Measurements from ENCODE around the gene KIF6.

Gene KIF6

DNA sequence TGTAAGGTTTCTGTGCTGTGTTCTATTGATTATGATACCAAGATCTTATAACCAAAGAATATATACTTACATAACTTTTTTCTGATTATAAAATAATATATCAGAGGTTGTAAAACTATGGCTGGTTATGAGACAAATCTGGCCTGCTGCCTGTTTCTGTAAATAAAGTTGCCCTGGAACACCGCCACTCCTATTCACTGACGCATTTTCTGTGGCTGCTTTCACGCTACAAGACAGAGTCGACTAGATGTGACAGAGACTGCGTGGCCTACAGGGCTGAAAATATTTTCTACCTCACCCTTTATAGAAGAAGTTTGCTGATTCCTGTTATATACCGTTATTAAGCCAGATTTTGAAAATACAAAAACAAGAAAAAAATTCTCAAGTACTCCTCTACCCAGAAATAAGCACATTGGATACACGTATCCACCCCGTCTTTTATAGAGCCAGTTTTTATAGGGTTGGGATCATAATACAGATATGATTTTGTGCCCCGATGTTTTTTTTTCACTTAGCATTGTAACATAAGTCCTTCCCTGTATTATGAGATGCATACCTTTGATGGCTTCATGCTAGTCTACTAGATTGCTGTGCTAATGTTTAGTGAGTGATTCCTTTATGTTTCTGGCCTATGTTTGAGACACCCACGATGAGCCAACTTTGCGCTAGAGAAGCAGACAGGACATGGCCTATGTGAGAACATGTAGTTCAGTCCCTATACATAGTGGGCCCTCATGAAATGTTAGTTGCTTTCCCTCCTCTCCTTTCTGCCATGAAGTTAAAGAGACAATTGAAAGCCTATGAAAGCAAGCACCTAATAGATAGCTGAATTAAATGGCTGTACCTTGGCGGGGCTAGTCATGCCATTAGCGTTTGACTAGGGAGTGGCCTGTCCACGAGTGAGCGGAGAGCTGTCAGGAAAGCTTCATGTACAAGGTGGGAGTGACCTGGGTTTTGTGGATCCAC is 304.6 kb downstream of the KIF6 start:
- DNase-seq (ENCODE audit: low read depth), result no peak

DNA sequence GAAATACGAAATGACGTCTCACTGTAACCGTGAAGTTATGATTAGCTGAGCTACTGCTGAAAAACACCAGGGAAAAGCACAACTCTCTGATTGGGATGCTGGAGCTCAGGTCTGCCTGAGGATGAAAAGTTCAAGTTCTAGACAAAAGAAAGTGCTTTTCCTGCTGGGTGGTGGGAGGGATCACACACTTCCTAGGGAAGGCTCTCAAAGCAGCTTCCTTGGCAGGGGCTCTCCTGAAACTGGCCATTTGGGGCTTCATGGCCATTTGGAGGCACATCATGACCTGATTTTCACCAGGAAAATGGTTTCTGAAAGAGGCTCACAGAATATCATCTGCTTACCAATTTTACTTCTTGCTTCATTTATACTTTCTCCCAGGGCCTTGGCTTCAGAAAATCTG is 305.6 kb downstream of the KIF6 start:
- DNase-seq (ENCODE audit: low read depth), result no peak

DNA sequence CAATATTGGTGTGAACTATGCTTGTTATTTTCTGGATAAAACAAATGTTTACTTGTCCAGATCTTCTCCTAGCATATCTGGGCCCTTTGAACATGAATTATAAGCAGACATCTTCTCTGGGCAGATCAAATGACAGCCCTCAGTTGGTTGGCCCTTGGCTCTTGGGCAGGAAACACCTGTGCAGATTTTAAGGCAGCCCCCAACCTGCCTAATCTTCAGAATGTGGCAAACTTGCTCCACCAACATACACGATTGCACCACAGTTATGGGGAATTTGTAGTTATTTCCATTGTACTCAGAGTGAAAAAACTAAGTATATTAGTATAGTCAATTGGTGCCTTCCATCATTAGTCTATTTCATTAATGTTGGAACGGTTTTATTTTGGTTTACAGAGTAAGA is 307.8 kb downstream of the KIF6 start:
- DNase-seq (ENCODE audit: low read depth), result no peak

DNA sequence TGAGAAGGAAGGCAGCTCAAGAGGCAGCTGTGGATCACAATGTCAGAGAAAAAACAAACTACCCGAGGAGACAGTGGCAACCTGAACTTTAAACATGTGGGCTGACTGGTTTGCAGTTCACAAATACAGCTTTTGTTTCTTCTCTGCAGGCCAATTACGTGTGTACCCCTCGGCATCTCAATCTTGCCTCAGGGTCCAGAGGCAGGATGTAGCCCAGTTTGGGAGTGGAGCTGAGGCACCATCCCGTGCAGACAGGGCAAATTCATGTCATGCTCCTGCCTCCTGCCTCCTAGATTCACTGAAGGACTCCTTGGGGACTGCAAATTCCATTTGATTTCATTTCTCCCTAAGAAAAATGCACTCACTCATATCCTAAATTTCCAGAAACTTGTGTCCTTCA is 308.5 kb downstream of the KIF6 start:
- no peak for DNase-seq (ENCODE audit: low read depth)

DNA sequence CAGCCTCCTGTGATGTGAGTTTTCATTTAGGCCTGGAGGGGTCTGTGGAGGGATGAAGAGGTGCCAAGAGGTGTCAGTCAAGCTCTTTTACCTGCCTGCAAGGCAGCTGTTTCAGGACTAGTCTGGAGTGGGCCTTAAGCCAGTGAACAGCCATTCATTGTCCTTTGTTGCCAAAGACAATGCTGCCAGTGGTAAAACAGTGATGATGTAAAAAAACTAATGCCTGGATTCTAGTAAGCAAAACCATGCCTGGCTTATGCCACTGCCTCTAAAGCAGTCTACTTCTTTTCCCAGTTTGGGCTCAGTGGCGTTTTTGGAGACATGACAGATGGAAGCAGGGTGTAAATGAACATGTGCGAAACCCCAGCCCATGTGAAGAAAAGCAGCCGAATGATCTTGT is 309.2 kb downstream of the KIF6 start:
- DNase-seq (ENCODE audit: low read depth), result no peak

DNA sequence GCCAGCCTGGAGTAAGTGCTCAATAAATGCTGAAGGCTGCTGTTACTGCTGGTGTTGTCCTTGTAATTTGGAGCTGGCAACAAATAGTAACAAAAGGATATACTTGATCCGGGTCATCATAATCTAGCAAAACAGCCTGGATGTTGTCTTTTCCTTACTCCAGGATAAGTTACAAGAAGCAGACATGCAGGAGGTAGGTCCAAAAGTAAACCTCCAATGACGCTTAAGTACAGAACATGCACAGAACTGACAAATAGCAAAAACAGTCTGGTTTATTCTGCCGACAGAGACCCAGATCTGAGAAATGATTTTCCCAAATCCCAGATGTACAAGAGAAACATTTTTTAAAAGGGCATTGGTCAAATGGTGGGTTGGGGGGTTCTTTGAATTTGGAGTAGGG is 309.7 kb downstream of the KIF6 start:
- DNase-seq (ENCODE audit: low read depth), result no peak

DNA sequence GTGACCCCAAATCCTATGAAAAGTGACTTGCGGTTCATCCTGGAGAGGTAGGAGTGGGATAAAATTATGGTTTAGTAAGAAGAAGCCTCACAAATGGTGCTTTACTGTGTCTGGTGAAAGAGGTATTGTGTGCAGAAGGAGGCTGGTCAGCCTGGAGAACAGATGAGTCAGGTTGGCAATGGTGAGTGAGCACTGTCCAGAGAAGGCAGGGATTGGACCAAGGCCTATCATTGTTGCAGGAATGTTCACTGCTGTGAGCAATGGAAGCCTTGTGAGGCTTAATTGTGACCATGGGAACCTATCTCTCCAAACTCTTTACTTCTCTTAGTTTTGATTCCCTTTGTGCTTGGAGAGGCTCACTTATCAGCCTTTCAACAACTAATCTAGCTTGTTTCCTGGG is 313.7 kb downstream of the KIF6 start:
- DNase-seq (ENCODE audit: low read depth), result no peak

DNA sequence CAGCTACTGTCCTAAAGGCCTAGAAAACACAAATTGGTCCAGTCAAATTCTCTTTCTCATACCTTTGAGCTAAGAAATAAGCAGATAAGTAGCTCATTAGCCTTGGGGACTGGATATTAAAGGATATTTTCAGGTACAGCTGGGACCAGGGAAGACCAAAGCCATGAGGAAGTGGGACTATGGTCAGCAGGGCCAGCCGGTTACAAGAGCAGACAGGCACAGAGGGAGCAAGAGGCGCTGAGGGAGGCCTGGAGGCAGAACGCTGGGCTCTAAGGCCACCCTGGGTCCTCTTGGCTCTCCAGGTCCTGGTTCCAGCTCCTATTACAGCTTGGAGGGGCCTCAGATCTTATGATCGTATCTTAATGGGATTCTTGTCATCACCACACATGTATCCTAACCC is 314.2 kb downstream of the KIF6 start:
- no peak for DNase-seq (ENCODE audit: low read depth)

DNA sequence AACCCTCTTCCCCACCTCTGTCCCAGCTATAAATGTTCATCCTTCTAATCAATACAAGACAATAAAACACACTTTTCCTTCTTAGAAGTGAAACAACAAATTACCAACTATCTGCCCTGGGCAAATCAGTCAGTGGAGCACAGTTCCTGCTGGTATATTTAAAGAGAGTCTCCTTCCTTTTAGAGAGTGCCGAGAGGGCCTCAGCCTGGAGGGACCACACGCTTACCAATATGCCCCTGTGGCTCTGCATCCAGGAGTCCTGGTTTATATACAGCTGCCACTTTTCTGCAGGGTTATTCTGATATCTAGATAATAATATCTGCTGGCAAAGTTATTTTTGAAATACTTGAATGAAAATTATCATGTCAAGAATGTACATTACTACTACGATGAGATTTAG is 315.3 kb downstream of the KIF6 start:
- no peak for DNase-seq (ENCODE audit: low read depth)

DNA sequence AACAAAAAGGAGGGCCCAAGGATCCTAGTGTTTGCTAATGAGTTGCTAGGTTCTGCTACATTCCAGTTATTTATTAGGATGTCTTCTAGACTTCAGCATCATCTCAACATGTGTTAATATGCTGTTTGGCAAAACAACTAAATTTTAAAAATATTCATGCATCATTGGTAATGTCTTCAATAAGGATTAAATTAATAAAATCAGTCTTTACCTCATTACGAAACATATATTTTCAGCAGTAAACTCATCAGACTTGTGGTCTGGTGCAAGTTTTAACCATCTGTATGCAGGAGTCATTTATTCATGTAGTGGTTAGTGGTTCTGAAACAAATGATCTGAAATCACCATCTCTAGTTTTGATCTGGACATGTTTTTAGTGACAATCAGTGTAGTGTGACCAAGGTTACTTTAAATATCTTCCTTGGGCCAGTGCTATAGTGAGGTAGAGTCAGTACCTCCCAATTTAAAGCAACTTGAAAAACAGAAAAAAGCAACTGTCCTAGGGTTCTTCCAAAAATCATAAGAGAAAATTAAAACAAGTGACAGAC is 317.7 kb downstream of the KIF6 start:
- DNase-seq (ENCODE audit: low read depth), result no peak

DNA sequence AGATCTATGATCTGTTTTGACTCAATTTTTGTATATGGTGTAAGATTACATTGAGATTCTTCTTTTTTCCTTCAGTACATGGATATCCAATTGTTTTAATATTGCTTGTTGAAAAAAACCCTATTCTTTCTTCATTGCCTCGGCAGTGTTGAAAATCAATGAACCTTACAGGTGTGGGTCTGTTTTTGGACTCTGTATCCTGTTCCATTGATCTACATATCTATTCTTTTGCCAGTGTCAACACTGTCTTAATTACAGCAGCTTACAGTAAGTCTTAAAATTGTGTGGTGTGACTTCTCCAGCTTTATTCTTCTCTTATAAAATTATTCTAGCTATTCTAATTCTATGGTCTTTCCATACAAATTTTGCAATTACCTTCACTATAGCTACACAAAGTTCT is 320.9 kb downstream of the KIF6 start:
- DNase-seq (ENCODE audit: low read depth), result no peak

DNA sequence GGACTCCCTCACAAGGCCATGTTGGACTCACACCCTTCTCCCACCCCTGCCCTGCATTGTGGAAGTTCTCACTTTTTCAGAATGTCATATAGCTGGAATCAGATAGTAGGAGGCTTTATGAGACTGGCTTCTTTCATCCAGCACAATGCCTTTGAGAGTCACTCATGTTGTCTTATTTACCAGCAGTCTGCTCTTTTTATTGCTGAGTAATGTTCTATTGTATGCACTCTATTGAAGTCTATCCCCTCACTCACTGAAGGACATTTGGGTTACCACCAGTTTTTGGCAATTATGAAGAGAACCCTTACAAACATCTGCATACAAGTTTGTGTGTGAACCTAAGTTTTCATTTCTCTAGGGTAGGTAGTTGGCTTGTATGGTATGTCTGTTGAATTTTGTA is 321.9 kb downstream of the KIF6 start:
- DNase-seq (ENCODE audit: low read depth), result no peak

DNA sequence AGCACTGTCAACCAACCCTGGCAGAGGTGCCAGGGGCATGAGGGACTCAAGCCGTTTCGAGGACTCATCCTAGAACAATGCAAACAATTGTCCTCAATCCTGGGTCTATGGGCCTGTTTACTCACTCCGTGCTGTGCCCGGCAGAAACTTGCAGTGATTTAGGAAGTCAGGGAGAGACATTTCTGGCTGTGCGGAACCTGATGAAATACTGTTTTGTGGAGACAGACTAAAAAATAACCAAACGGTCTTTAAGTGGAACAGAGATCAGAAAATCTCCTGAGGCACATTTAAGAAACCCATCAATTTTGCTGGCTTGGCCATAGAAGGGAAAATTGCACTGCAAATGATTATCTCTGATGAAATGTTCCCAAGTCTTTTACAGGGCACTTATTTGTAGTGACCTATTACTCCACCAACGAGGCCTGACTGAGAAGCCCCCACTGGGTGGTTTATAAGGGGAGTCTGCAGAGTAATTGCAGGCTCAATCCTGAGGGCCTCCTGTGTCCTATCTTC is 322.9 kb downstream of the KIF6 start:
- DNase-seq (ENCODE audit: low read depth), result no peak

DNA sequence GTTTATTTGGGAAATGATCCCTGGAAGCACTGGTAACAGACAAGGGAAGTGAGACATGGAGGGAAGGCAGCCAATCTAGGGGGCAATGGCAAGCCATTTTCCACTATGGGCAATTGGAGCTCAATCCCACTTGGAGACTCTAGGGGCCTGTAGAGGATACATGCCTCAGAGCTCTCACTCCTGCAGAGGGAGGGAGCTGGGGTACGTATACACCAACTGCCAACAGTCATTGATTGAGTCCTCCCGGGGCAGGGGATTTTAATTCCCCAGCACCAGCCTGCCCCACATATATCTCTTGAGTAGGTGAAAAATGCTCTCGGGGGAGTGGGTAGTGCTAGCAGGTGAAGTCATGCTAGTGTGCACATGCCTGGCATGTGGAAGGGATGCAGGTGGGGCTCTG is 323.8 kb downstream of the KIF6 start:
- no peak for DNase-seq (ENCODE audit: low read depth)

DNA sequence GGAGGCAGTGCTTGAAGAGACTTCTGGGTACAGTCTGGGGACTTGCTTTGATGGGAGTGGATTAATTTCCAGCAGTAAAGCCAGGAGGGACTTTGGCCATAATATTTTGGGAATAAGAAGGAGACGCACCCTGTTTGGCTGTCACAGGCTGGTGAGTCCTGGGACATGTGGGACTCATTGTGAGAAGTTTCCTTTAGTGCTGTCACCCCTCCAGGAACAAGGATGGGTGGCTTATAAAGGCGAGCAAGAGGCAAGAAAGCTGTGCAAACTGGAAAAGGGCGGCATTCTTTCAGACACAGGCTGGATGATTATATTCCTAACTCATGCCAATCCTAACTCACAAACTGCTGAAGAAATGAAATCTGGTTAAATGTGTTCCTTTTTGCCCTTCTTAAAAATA is 325.2 kb downstream of the KIF6 start:
- DNase-seq (ENCODE audit: low read depth), result no peak

DNA sequence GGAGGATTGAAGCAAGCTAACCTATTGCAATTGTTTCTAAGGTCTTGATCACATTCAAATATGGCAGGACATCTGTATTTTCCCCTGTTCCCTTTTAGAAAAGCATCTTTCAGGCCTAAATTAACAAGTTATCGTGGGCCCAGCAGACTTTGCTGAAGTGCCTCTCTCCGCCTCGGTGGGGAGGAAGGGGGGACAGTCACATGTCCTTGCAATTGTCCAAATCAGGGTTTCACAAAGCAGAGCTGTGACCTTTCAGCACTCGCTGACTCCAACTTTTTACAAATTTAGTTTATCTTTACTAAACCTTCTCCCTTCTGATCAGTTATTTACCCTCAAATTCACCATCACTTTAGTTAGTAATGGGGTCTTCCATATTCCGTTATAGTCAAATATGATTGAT is 328.4 kb downstream of the KIF6 start:
- DNase-seq (ENCODE audit: low read depth), result no peak

DNA sequence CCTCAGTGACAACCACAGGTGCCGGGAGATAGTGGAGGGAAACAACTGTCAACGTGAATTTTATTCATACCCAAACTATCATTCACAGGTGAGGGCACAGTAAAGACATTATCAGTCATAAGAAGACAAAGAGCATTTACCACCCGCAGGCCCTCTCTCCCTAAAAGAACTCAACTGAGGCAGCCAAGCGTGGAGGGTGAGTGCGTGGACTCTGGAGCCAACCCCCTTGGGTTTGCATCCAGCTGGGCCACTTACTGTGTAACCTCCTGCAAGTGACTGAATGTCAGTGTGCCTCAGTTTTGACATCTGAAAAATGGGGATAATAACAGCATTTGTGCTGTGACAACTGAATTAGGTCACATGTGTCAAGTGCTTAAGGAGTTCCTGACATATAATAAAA is 332.1 kb downstream of the KIF6 start:
- DNase-seq (ENCODE audit: low read depth), result no peak

DNA sequence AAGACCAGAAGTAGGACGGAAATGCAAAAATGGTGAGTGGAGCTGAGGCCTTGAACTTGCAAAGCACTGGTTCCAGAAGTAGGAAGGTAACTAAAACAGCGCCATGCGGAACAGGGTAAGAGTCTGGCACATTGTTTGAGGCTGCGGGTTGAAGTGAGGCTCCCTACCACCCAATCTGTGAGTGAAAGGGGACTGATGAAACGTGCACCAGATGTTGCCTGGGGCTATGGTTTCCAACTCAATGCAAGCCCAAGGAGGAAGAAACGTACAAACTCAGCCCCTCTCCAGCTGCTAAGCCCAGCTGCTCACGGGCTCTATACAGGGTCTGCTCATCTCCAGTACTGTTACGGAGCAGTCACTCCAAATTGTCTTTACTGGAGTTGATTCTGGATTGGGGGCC is 334.0 kb downstream of the KIF6 start:
- DNase-seq (ENCODE audit: low read depth), result no peak

DNA sequence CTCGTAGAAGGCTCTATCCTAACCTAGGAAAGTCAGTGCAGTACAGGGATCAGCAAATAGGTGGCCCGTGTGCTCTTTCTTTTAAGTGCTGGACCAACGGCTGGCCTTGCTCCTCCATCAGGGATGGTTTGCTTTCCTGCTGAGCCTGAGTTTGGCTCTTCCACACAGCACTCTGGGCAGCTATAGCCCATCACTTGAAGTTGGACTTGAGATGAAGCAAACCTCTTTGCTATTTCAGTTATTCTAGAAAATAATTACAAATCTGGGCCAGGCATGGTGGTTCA is 335.8 kb downstream of the KIF6 start:
- no peak for DNase-seq (ENCODE audit: low read depth)

DNA sequence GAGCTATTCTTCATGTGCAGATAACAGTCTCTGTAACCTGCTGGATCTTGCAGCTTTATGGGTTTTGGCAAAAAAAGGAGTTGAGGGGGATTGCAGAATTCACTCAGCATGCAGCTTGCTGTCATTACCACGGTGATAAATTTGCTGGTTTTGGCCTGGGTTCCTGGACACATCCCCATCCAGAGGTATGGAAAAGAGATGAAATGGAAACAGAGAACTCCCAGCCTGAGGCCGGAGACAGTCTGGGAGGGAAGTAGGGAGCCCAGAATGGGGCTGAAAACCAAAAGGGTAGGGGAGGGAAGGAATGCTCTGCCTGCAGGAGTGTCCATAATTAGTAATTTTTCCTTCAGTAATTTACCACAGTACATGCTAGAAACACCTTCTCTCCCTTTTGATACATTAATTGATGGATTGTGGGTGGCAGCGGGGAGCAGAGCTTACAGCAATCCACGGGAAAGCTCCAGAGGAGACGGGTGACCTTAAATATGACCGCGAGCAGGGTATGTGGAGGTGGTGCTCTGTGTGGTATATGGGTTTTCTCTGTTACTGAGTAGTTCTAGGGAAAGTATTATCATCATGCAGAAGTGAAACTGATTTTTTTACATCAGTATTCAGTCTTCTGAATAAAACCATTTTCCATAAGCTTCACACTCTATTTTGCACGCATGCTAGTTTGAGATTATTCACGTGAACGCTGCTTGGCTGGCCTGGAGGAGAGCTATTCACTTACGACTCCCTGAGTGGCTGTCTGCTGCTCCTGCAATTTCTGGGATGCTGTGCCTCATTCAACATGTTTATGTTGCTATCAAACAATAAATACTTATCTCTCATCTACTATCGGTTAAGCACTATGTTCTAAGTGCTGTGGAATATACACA is 336.4 kb downstream of the KIF6 start:
- DNase-seq (ENCODE audit: low read depth), result no peak

DNA sequence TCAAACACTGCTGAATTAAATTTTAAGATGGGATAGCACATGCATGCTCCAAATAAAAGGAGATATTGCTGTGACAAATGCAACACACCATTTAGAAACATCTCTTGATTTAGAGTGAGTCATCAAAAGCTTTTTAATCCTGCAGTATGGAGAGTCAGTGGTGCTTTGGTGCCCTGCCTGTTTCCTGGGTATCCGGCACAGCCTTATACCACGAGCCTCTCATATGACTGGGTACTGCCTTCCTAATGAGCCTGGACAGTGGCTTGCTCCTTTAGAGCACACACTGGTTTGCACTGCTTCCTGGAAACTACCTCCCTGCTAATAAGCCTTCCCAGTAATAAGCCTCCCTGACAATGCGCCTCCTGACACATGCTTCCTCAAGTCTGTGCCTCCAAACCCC is 337.4 kb downstream of the KIF6 start:
- no peak for DNase-seq (ENCODE audit: low read depth)

DNA sequence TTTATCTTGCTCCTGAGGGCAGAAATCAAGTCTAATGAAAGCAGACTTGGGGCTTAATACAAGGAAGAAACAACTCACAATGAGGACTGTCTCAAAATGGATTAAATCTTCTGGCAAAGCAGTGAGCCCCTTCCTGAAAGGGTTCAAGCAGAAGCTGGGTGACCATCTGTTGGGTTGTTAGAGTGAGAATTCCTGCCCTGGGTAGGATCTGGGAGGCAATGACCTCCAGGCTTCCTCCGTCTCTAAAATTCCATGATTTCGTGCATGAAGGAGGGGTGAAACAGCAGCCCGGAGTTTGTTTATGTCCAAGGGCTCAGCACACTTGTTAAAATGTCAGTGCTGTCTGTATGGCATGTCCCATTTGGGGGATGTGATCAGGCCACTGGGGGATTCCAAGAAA is 338.7 kb downstream of the KIF6 start:
- no peak for DNase-seq (ENCODE audit: low read depth)

DNA sequence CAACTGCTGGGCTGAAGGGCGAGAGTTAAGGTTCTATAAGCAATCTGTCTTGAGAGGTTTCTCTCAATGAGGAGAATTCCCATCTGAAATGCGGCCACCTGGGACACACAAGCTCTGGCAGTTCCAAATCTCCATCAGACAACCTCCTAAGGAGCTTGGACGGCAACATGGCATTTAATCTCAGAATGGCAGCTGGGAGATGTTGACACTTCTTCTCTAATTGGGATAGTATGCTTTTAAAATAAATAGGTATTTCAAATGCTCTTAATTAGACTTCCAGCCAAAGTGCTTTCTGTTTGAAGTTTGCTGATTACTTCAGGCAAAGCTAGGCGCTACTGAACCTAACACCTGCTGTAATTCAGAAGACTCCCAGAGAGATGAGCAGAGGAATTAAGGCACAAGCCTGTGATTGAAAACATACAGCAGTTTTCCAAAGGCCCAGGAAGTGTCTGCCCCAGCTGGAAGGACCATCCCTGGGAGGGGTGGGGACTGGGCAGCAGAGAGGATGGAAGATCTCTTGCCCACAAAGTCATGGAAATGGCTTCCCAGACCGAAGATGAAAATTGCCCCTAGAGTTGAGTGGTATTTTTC is 343.6 kb downstream of the KIF6 start:
- DNase-seq (ENCODE audit: low read depth), result no peak

All from T-helper 22 cell (primary cell).